ENCODE measurements around the gene OTX2. TPM values are rescaled to one million over a fixed set of nuclear protein-coding genes. Genes with fewer than 3 reads are reported as not detected.

The OTX2 gene
- total RNA-seq: not detected in 2 replicates

GRCh38 chr14:56810147-56810719 is at the start of gene OTX2:
OTX2 (minus strand) TSS chr14:56810479; CDS start chr14:56805456, 5,023 bp downstream.

Other genes with a start within 250 kb of the OTX2 start
- gene TMEM260, start 230.7 kb downstream of the OTX2 start, total RNA-seq: 7.1 and 12.5 TPM in 2 replicates